K562 (cell line): ENCODE measurements around the gene ZNF655.

Experiments
- POLR2A ChIP-seq: fragments of 450-650 bp; conservative IDR thresholded peaks from 2 replicates; pipeline ENCODE4 v1.6.1; 2016
- POLR2AphosphoS5 ChIP-seq: IDR thresholded peaks from 2 replicates; pipeline ENCODE4 v1.6.1; 2011; ENCODE audit warnings: mild to moderate bottlenecking, low read depth, low read length, moderate library complexity; ENCODE audit not compliant: control insufficient read depth, insufficient read depth
- TF ChIP-seq, protein P1 (sequence below): fragments of 250-450 bp; sonication (Bioruptor Pico); IDR thresholded peaks from 2 replicates; pipeline ENCODE4 v1.4.0; 2020; ENCODE audit warnings: mild to moderate bottlenecking, moderate library complexity

DNA sequence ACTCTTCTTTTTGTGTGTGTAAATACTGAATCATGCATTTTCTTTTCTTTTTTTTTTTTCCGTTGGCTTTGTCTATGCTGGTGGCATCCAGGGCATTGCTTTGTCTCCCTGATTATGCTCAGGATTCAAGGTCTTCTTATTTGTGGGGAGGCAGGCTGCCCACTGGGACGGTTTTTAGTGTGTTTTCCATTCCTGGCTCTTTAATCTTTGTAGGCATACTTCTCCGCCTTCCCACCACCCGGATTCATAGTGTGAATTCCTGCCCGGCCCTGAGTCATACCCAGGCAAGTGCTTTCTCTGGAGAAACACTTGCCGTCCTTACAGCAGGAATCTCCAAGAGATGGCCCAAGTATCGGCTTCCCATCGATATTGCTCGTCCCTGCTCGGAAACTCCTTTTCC, 5.2 kb downstream of the ZNF655 start:
- TF ChIP-seq, protein P1, sequence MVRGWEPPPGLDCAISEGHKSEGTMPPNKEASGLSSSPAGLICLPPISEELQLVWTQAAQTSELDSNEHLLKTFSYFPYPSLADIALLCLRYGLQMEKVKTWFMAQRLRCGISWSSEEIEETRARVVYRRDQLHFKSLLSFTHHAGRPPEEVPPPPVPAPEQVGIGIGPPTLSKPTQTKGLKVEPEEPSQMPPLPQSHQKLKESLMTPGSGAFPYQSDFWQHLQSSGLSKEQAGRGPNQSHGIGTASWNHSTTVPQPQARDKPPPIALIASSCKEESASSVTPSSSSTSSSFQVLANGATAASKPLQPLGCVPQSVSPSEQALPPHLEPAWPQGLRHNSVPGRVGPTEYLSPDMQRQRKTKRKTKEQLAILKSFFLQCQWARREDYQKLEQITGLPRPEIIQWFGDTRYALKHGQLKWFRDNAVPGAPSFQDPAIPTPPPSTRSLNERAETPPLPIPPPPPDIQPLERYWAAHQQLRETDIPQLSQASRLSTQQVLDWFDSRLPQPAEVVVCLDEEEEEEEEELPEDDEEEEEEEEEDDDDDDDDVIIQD (CRISPR knock-in tag) = no peak
- TF ChIP-seq POLR2AphosphoS5 (no peak), POLR2A (no peak)
